DND-41 (cell line): ENCODE data around the gene IFT88.

ENCODE experiments used
- EZH2 ChIP-seq: IDR thresholded peaks from 3 replicates; pipeline ENCODE4 v1.6.1; 2012; ENCODE audit warnings: borderline replicate concordance, low read depth, mild to moderate bottlenecking, moderate library complexity, low read length, inconsistent platforms; ENCODE audit not compliant: severe bottlenecking
- TF ChIP-seq, protein P1 (sequence below): IDR thresholded peaks from 2 replicates; pipeline ENCODE4 v1.5.1; 2012; ENCODE audit warnings: borderline replicate concordance, low read length, moderate library complexity, mild to moderate bottlenecking; ENCODE audit not compliant: poor library complexity, severe bottlenecking; ENCODE audit errors: extremely low read depth

DNA sequence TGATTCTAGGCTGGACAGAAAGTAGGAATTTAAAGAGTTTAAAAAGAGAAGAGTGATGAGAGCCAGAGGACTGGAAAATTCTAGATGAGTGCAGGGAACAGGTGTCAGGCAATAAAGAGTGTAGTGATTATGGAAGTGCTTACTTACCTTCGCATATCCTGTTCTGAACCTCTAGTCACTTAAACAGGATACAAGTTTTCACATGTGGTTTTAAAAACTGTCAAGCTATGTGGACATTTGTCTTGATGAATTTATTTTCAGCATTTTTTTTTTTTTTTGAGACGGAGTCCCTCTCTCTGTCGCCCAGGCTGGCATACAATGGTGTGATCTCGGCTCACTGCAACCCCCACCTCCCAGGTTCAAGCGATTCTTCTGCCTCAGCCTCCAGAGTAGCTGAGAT is 102.2 kb downstream of the IFT88 start:
- no peak for TF ChIP-seq EZH2
- TF ChIP-seq, protein P1, sequence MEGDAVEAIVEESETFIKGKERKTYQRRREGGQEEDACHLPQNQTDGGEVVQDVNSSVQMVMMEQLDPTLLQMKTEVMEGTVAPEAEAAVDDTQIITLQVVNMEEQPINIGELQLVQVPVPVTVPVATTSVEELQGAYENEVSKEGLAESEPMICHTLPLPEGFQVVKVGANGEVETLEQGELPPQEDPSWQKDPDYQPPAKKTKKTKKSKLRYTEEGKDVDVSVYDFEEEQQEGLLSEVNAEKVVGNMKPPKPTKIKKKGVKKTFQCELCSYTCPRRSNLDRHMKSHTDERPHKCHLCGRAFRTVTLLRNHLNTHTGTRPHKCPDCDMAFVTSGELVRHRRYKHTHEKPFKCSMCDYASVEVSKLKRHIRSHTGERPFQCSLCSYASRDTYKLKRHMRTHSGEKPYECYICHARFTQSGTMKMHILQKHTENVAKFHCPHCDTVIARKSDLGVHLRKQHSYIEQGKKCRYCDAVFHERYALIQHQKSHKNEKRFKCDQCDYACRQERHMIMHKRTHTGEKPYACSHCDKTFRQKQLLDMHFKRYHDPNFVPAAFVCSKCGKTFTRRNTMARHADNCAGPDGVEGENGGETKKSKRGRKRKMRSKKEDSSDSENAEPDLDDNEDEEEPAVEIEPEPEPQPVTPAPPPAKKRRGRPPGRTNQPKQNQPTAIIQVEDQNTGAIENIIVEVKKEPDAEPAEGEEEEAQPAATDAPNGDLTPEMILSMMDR: no peak
